Suppressor macrophage (primary cell): ENCODE results near the gene TCN1.

Experiments
- DNase-seq, 4 experiments: peaks; one replicate each; pipeline ENCODE4 v3.0.0-alpha.2; 2020 to 2022

TCN1 gene

GRCh38 chr11:59807047-59807610, 59.2 kb downstream of the TCN1 start:
- DNase-seq, result no peak

- DNase-seq, result no peak
Measured at GRCh38 chr11:59804061-59804460, 62.2 kb downstream of the TCN1 start.
